Astrocyte of the cerebellum (primary cell): Measurements from ENCODE around the gene ZBTB8OS.

Source experiments
- DNase-seq: peaks from one replicate; pipeline ENCODE4 v3.0.0-alpha.2; 2011; ENCODE audit warnings: low read depth
- H3K4me3 ChIP-seq: 2 replicates; pipeline ENCODE4 v1.5.1; 2011; ENCODE audit warnings: mild to moderate bottlenecking, low read depth, low read length, moderate library complexity
- CTCF ChIP-seq: IDR thresholded peaks from 2 replicates; pipeline ENCODE4 v1.5.1; 2012; ENCODE audit warnings: low read length, low read depth, moderate library complexity, mild to moderate bottlenecking; ENCODE audit errors: missing control alignments
- in situ Hi-C: cut with HindIII; loops from 2 replicates; pipeline ENCODE4 v1.10.0; 2017; ENCODE audit warnings: low sequenced_read_pairs

Gene ZBTB8OS

GRCh38 chr1:32606565-32607371 is 43.6 kb downstream of the ZBTB8OS start:
- in situ Hi-C loops, result no loop called here
- DNase-seq, result no peak
- no peak for TF ChIP-seq CTCF
- no peak overlapping the region for H3K4me3 ChIP-seq

GRCh38 chr1:32605711-32606424 is 44.5 kb downstream of the ZBTB8OS start:
- no peak overlapping the region for H3K4me3 ChIP-seq
- in situ Hi-C loops, result no loop called here
- TF ChIP-seq CTCF, result no peak
- DNase-seq, result no peak

GRCh38 chr1:32600034-32600433 is 50.3 kb downstream of the ZBTB8OS start:
- H3K4me3 ChIP-seq, result no peak overlapping the region
- in situ Hi-C loops, result no loop called here
- TF ChIP-seq CTCF, result no peak
- no peak for DNase-seq

GRCh38 chr1:32592943-32593342 is 57.4 kb downstream of the ZBTB8OS start:
- H3K4me3 ChIP-seq, result no peak overlapping the region
- TF ChIP-seq CTCF, result no peak
- in situ Hi-C loops, result no loop called here
- no peak for DNase-seq

- no peak overlapping the region for H3K4me3 ChIP-seq
- no peak for DNase-seq
- in situ Hi-C loops, result no loop called here
- TF ChIP-seq CTCF, result no peak
Observed at GRCh38 chr1:32580348-32581017, 69.9 kb downstream of the ZBTB8OS start.
